Bronchial epithelial cell (primary cell): Measurements from ENCODE around the gene PPP2R5C. TPM values are rescaled to one million over a fixed set of nuclear protein-coding genes. Genes with fewer than 3 reads are reported as not detected.

Experiments
- DNase-seq: peaks from one replicate; pipeline ENCODE4 v3.0.0-alpha.2; 2010; ENCODE audit warnings: low read depth
- FAIRE-seq: peaks from 2 replicates; lab custom pipeline; 2011; peaks lifted over from hg19 to GRCh38; lab: Jason Lieb, UNC
- H3K27me3 ChIP-seq: 2 replicates; pipeline ENCODE4 v1.5.1; 2011; ENCODE audit warnings: low read length; ENCODE audit not compliant: control insufficient read depth, insufficient read depth
- H3K36me3 ChIP-seq: 2 replicates; pipeline ENCODE4 v1.5.1; 2011; ENCODE audit warnings: low read length; ENCODE audit not compliant: control insufficient read depth, insufficient read depth
- H3K4me3 ChIP-seq: 2 replicates; pipeline ENCODE4 v1.5.1; 2011; ENCODE audit warnings: mild to moderate bottlenecking, low read depth, low read length, control low read depth
- total RNA-seq: library from RNA; depleted of rRNA; stranded (reverse); fragments of >200 nt; gene quantifications from 2 replicates; pipeline ENCODE4 v1.2.1, GENCODE V29; 2014
- TF ChIP-seq, protein P1 (sequence below): IDR thresholded peaks from 2 replicates; pipeline ENCODE4 v1.5.1; 2011; ENCODE audit warnings: mild to moderate bottlenecking, moderate library complexity, low read length, control low read depth, inconsistent platforms; ENCODE audit not compliant: insufficient read depth, severe bottlenecking

PPP2R5C gene
- total RNA-seq, 1 donor from 2014 or later, result 71.3 TPM

DNA sequence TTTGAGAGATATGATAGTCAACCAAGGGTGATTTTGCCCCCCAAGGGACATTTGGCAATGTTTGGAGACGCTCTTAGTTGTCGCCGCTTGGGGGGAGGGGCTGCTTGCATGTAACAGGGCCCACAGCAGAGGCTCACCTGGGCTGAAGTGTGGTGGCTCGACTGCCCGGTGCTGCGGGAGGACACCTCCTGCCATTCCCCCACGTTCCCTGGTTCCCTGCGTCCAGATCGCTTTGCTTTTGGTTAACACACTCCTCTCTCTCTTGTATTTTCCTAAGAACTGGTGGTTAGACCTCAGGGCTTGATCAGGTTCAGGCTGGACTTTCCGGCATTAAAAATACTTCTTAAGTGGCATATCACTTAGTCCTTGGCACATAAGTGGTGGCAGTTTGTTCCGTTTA, 18.9 kb downstream of the PPP2R5C start:
- no peak for FAIRE-seq
- H3K27me3 ChIP-seq, result peaks cover 6% of the 10 kb centered on the region
- DNase-seq, result no peak
- no peak overlapping the region for H3K4me3 ChIP-seq
- no peaks in the 10 kb centered on the region for H3K36me3 ChIP-seq
- TF ChIP-seq, protein P1, sequence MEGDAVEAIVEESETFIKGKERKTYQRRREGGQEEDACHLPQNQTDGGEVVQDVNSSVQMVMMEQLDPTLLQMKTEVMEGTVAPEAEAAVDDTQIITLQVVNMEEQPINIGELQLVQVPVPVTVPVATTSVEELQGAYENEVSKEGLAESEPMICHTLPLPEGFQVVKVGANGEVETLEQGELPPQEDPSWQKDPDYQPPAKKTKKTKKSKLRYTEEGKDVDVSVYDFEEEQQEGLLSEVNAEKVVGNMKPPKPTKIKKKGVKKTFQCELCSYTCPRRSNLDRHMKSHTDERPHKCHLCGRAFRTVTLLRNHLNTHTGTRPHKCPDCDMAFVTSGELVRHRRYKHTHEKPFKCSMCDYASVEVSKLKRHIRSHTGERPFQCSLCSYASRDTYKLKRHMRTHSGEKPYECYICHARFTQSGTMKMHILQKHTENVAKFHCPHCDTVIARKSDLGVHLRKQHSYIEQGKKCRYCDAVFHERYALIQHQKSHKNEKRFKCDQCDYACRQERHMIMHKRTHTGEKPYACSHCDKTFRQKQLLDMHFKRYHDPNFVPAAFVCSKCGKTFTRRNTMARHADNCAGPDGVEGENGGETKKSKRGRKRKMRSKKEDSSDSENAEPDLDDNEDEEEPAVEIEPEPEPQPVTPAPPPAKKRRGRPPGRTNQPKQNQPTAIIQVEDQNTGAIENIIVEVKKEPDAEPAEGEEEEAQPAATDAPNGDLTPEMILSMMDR, result no peak

DNA sequence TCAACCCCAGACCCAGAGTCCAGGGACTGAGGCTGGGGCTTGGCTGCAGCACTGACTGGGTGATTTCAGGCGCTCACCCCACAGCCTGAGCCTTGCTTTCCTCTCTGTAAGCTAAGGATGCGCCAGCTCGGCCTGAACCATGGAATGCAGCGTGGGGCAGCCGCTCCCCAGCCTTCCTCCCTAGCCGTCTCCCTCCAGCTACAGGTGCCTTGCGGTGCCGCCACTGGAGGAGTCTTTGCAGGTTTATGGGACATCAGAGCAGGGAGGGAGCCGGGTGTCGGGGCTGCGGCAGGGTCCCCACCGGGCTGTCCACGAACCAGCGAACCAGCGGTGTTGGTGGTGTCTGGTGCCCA, 19.4 kb downstream of the PPP2R5C start:
- no peak overlapping the region for H3K4me3 ChIP-seq

DNA sequence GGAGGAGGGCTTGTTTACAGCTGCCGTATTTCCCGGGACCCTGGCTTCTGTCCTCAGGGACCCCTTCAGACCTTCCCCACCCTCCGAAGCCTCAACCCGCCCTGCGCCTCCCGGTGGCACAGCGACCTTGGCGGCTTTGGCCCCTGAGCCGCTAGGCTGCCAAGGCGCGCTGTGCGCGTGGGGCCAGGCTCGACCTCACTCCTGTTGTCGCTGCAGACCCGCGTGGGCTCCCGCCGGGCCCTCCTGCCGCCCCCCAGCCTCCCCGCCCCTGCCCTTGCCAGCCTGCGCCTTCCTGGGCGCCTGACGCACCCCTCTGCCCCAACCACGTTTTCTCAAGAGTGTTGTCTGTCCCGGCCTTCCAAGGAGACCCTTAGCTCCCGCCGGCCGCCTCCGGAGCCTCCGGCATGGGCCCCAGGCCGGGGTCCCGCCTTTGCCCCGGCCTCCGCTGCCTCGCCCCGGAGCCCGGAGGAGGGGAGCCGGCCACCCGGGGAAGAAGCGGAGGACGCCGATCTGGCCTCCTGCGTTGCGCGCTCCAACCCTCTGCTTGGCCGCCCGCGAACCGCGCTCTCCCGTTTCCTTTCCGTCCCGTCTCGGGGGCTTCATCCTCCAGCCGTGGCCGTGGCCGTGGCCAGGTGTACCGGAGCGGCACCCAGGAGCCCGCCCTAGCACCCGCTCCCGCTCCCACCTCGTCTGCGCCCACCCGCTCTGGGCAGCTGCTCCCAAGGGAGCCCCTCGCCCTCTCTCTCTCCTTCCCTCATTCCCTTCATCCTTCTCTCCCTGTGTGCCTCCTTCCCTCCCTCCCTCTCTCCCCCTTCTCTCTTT, 19.9 kb downstream of the PPP2R5C start:
- Histone ChIP-seq H3K27me3 (peaks cover 6% of the 10 kb centered on the region), H3K4me3 (peak overlapping the region; percentile 20), H3K36me3 (no peaks in the 10 kb centered on the region)
- FAIRE-seq, result no peak
- DNase-seq, result no peak
- TF ChIP-seq, protein P1, result no peak

More for the DNA sequence above, 19.4 kb downstream of the PPP2R5C start:
- DNase-seq, result no peak
- TF ChIP-seq, protein P1, result no peak
- FAIRE-seq, result no peak
- no peaks in the 10 kb centered on the region for H3K36me3 ChIP-seq
- peaks cover 6% of the 10 kb centered on the region for H3K27me3 ChIP-seq

DNA sequence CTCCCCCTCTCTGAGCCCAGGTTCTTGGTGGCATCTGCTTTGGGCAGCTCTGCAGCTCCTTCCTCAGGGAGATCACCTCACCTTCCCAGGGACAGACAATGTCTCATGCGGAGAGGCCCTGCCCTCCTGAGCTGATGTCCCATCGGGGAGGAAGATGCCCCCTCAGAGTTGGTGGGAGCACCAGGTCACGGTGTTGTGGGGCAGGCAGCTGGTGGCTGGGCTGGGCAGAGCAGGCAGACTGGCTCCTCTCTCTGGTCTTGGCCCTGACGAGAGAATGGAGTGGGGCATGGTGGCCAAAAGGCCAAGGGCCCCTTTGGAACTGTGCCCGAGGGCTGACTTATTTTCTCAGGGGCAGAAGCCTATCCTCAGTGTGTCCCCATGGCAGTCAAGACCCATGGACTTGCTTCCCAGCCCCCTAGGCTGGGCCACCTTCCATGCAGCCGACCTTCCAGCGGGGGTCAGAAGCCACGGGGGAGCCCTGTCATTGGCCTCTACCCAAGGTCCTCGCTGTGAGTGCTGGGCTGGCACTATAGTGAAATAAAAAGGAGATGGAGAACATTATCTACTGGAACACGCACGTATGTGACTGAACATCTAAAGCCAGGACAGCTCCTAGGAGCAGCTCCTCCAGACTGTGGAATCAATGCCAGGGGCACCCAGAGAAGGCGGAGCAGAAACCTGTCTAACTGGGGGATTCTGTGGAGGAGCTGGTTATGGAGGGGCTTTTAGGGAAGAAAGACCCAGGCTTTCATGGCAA, 21.9 kb downstream of the PPP2R5C start:
- H3K36me3 ChIP-seq, result no peaks in the 10 kb centered on the region
- H3K4me3 ChIP-seq, result no peak overlapping the region
- no peak for FAIRE-seq
- TF ChIP-seq, protein P1, result no peak
- peaks cover 6% of the 10 kb centered on the region for H3K27me3 ChIP-seq
- DNase-seq, result no peak

DNA sequence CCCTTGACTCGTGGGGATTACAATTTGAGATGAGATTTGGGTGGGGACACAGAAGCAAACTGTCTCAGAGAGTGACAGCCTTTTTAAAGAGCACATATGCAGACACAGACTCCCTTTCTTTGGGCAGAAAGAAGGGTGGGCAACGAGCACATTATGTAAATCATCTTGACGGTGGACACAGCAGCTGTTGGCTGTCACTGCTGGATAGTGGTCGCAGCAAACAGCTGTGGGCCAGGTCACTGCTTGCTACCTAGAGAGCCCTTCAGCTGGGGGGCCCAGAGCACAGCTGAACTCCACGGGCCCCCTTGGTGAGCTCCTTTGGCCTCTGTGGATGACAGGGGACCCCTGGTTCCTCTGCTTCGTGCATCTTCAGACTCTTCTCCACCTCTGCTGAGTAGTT, 23.1 kb downstream of the PPP2R5C start:
- TF ChIP-seq, protein P1, result no peak
- H3K4me3 ChIP-seq, result no peak overlapping the region
- peaks cover 6% of the 10 kb centered on the region for H3K27me3 ChIP-seq
- no peak for DNase-seq
- FAIRE-seq, result no peak
- H3K36me3 ChIP-seq, result no peaks in the 10 kb centered on the region
